ENCODE results near the gene PFKFB4.
"Not testable (repeated sequence)": the region's sequence is repeated elsewhere in the genome, so short reads cannot be mapped to it uniquely, and the experiment has no call there.

The PFKFB4 gene

DNA sequence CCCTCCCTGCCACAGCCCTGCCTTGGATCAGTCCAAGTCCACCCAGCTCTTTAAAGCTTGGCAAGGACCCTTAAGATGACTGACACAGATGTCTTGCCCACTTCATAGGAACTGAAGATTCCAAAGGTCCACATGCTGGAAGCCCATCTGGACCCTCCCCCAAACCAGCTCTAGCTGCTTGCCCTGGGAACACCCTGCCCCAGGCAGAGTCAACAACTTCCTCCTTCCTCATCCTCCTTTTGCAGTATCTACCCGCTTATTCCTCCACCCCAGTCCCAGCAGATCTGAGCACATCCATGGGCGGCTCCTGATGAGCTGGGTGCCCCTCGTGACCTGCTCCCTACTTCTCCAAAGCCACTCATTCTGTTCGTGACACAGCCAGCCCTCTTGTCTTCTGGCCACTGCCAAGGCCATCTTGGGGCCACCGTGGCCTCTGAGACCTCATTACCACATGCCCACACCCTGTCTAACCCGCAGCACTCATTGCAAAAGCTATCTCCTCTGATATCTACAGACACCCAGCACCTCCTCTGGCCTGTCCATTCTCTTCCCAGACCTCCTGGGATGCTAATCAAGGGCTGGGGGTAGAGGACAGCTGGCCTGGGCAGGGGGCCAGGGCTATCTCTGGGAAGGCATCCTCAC, 2.0 kb upstream of the PFKFB4 start:
- Histone ChIP-seq H3K27ac (no peak overlapping the region), H3K36me3 (ENCODE audit: insufficient read depth, low read length) (no peaks in the 10 kb centered on the region), H3K9me3 (ENCODE audit: low read depth, low read length) (no peaks in the 10 kb centered on the region), H3K9ac (ENCODE audit: insufficient read length) (no peak overlapping the region), H3K4me3 (no peak overlapping the region)
- no peak for DNase-seq (ENCODE audit: low read depth, low spot score)
- no peak for TF ChIP-seq POLR2AphosphoS5 (IDR thresholded peaks at IDR 0.05; ENCODE audit: borderline replicate concordance, low read depth, low read length)

DNA sequence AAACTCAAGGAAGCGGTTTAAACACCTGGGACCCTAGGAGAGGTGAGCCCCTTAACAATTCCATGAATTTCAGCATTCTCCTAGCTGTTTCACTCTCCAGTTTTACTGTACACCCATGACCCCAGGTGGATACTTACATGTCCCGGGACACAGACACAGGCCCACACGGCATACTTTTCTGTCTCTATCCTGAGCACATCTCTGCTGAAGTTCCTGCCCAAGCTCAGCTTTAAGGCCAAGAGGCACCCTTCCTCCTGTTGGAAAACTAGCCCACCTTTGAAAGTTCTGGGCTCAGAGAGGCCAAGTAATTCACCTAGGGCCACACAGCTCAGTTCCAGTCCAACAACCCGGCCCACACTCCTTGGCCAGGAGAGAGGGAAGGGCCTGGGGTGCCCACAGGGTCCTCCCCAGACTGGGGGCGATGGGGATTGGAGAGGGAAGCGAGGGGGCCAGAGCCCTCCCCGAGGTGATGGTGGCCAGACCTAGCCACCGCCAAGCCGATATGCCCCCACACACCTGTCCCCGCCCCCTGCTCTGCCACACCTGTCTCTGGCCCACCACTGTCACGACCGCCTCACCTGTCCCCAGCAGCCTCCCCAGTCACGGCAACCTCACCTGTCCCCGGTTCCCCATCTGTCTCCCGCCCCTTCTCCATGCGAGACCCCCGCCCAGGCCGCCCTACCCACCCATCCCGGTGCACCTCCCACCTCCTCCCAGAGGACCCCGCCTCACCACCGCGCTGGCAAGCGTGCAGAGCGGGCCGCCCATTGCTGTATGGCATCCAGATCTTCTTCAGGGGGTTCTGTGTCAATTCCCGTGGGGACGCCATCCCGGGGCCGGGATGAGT, 431 bp downstream of the PFKFB4 start:
- no peak for TF ChIP-seq POLR2AphosphoS5 (IDR thresholded peaks at IDR 0.05; ENCODE audit: borderline replicate concordance, low read depth, low read length)
- TF ChIP-seq EZH2 (IDR thresholded peaks at IDR 0.05) = no peak
- TF ChIP-seq FOXP2 (optimal IDR thresholded peaks at IDR 0.05; ENCODE audit: control extremely low read depth, extremely low read length, insufficient read depth) = no peak
- H3K36me3 ChIP-seq (ENCODE audit: insufficient read depth, low read length) = no peaks in the 10 kb centered on the region
- no peak overlapping the region for H3K27ac ChIP-seq
- H3K9ac ChIP-seq (ENCODE audit: insufficient read length) = no peak overlapping the region
- H3K9me3 ChIP-seq (ENCODE audit: low read depth, low read length) = no peaks in the 10 kb centered on the region
- no peak for DNase-seq (ENCODE audit: low read depth, low spot score)
- H3K4me3 ChIP-seq = peak overlapping the region; percentile 79

DNA sequence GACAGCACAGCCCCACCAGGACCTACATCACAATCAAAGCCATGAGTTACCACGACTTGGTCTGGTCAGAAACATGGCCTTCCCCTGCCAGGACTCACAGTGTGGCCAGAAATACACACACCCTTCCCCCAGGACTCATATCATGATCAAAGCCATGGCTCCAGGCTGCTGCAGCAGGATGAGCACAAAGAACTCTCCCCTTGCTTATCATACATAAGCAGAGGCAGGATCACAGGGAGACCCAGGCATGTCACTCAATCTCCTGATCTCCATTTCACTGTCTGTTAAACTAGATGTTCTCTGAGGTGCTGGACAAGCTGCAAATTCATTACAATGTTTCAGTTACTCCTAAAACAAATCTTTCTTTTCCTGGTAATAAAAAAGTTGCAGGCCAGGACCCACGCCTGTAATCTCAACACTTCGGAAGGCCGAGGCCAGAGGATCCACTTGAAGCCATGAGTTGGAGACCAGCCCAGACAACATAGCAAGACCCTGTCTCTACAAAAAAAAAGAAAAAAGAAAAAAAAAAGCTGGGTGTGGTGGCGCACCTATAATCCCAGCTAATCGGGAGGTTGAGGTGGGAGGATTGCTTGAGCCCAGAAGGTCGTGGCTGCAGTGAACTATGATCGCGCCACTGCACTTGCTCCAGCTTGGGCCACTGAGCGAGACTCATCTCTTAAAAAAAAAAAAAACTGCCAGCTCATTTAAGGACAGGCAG, 1.2 kb downstream of the PFKFB4 start:
- no peak for DNase-seq (ENCODE audit: low read depth, low spot score)
- Histone ChIP-seq H3K9ac (ENCODE audit: insufficient read length) (no peak overlapping the region), H3K27ac (no peak overlapping the region), H3K4me3 (no peak overlapping the region), H3K9me3 (ENCODE audit: low read depth, low read length) (no peaks in the 10 kb centered on the region), H3K36me3 (ENCODE audit: insufficient read depth, low read length) (no peaks in the 10 kb centered on the region)
- TF ChIP-seq POLR2AphosphoS5 (IDR thresholded peaks at IDR 0.05; ENCODE audit: borderline replicate concordance, low read depth, low read length) (no peak), EZH2 (IDR thresholded peaks at IDR 0.05) (no peak), FOXP2 (optimal IDR thresholded peaks at IDR 0.05; ENCODE audit: control extremely low read depth, extremely low read length, insufficient read depth) (no peak)

DNA sequence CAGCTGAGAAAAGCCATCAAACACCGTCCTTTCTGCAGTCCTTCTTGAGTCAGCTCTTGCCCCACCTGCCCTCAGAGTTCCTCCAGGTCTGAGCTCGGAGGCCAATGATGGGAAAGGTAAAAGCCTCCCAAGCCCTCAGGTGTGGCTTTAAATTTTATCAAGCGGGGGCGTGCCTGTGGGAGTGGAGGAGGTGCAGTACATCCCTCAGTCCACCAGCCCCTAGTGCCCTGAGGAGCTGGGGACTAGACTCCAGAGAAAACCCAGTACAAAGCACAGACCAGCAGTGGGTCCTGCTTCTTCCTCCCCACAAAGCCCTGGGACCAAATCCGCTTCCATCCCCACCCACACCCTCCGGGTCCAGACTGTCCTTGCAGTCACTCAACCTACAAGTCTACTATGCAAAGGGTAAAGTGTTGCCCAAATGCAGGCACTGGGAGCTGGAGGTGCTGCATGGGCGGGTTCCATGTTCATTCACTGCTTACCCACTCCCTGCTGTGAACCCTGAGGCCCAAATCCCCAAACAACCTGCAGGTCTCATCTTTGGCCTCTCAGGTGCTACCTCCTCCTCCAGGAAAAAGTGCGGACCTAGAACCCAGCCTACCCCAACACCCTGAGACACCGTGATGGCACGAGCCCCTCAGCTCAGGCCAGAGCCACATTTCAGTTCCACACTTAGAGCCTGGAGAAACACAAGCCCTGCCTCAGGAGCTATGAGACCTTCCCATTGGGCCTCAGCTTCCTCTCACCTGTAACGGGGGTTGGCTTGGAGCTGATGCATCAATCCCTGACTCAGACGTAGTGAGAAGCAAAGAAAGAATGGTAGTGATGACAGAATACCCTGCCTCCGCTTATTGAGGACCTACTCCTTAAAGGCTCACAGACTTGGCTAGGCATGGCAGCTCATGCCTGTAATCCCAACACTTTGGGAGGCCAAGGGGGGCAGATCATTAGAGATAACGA, 2.4 kb downstream of the PFKFB4 start:
- Histone ChIP-seq H3K4me3 (no peak overlapping the region), H3K36me3 (ENCODE audit: insufficient read depth, low read length) (no peaks in the 10 kb centered on the region), H3K9ac (ENCODE audit: insufficient read length) (no peak overlapping the region), H3K9me3 (ENCODE audit: low read depth, low read length) (no peaks in the 10 kb centered on the region), H3K27ac (no peak overlapping the region)
- no peak for TF ChIP-seq FOXP2 (optimal IDR thresholded peaks at IDR 0.05; ENCODE audit: control extremely low read depth, extremely low read length, insufficient read depth)
- no peak for TF ChIP-seq POLR2AphosphoS5 (IDR thresholded peaks at IDR 0.05; ENCODE audit: borderline replicate concordance, low read depth, low read length)
- no peak for TF ChIP-seq EZH2 (IDR thresholded peaks at IDR 0.05)
- no peak for DNase-seq (ENCODE audit: low read depth, low spot score)

DNA sequence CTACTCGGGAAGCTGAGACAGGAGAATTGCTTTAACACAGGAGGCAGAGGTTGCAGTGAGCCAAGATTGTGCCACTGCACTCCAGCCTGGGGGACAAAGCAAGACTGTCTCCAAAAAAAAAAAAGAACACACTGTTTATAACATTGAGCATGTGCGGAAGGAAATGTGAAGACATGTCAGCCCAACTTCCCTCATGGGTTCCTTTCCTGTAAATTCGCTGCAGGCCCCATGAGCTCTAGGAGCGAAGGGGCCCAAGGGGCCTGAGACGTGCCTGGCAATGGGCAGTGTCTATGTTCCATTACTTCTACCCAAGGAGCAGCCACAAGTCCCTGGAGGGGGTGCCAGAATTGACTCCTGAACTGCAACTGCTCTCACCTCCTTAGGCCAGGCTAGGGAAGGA, 3.2 kb downstream of the PFKFB4 start:
- Histone ChIP-seq H3K27ac (no peak overlapping the region), H3K9me3 (ENCODE audit: low read depth, low read length) (no peaks in the 10 kb centered on the region), H3K4me3 (no peak overlapping the region), H3K36me3 (ENCODE audit: insufficient read depth, low read length) (no peaks in the 10 kb centered on the region), H3K9ac (ENCODE audit: insufficient read length) (no peak overlapping the region)
- TF ChIP-seq EZH2 (IDR thresholded peaks at IDR 0.05) (no peak), POLR2AphosphoS5 (IDR thresholded peaks at IDR 0.05; ENCODE audit: borderline replicate concordance, low read depth, low read length) (no peak), FOXP2 (optimal IDR thresholded peaks at IDR 0.05; ENCODE audit: control extremely low read depth, extremely low read length, insufficient read depth) (no peak)
- no peak for DNase-seq (ENCODE audit: low read depth, low spot score)

DNA sequence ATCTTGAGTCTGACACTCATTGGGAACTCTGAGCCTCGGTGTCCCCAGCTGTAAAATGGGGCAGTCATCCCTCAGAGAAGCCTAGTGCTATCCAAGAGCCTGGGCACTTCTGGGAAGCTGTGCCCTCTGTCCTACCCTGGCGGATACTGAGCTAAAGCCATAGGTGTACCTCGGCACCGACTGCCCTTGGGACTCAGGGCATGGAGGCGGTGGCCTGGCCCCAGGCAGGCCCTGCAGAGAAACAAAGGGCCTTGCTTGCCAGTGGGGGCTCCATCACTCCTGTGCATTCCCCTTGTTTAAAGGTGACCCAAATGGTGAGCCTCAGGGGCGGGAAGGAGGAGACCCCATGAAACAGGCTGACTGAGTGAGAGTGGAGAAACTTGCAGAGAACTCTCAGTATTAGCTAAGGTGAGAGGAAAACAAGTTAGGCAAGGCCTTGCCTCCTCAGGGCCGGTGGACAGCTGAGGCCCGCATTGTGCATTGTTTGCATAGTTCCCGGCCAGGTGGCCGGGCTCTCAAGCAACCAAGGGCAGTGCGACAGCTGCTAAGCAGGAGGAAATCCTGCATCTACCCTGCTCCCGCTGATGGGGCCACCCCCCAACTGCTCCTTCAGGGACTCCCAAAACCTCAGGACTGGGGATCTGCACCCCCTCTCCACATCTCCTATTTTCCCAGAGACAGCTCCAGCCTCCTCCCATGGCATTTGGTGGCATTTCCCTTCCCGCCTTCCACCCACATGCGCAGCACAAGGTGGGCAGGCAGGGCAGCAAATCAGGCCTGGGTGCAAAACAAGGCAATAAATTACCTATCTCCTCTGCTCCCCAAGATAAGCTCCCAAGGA, 4.3 kb downstream of the PFKFB4 start:
- DNase-seq (ENCODE audit: low read depth, low spot score) = no peak
- no peaks in the 10 kb centered on the region for H3K9me3 ChIP-seq (ENCODE audit: low read depth, low read length)
- H3K27ac ChIP-seq = no peak overlapping the region
- TF ChIP-seq EZH2 (IDR thresholded peaks at IDR 0.05) (no peak), FOXP2 (optimal IDR thresholded peaks at IDR 0.05; ENCODE audit: control extremely low read depth, extremely low read length, insufficient read depth) (no peak), POLR2AphosphoS5 (IDR thresholded peaks at IDR 0.05; ENCODE audit: borderline replicate concordance, low read depth, low read length) (no peak)
- H3K36me3 ChIP-seq (ENCODE audit: insufficient read depth, low read length) = no peaks in the 10 kb centered on the region
- H3K4me3 ChIP-seq = no peak overlapping the region
- H3K9ac ChIP-seq (ENCODE audit: insufficient read length) = no peak overlapping the region

DNA sequence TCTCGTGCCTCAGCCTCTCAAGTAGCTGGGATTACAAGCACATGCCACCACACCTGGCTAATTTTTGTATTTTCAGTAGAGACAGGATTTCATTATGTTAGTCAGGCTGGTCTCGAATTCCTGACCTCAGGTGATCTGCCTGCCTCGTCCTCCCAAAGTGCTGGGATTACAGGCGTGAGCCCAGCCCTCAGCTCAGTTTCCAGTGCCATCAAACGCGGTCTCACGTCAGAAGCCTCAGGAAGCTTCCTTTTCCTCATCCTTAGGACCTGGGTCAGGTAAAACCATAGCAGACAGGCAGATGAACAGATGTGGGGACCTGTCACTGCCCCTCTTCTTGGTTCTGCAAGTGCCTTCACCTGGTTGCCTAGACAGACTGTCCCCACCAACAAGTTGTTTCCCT, 5.0 kb downstream of the PFKFB4 start:
- H3K9me3 ChIP-seq (ENCODE audit: low read depth, low read length); H3K27ac ChIP-seq; H3K9ac ChIP-seq (ENCODE audit: insufficient read length); H3K36me3 ChIP-seq (ENCODE audit: insufficient read depth, low read length); H3K4me3 ChIP-seq; DNase-seq (ENCODE audit: low read depth, low spot score): not testable (repeated sequence)

All from SK-N-MC (cell line).